ENCODE results near the gene ALDH3A1. TPM values are rescaled to one million over a fixed set of nuclear protein-coding genes. Genes with fewer than 3 reads are reported as not detected.

ALDH3A1 gene
- total and polyA plus RNA-seq, 9 of the 15 experiments (the other 6 are each of a cell fraction or from before 2014, with no cell fraction given), result not detected

DNA sequence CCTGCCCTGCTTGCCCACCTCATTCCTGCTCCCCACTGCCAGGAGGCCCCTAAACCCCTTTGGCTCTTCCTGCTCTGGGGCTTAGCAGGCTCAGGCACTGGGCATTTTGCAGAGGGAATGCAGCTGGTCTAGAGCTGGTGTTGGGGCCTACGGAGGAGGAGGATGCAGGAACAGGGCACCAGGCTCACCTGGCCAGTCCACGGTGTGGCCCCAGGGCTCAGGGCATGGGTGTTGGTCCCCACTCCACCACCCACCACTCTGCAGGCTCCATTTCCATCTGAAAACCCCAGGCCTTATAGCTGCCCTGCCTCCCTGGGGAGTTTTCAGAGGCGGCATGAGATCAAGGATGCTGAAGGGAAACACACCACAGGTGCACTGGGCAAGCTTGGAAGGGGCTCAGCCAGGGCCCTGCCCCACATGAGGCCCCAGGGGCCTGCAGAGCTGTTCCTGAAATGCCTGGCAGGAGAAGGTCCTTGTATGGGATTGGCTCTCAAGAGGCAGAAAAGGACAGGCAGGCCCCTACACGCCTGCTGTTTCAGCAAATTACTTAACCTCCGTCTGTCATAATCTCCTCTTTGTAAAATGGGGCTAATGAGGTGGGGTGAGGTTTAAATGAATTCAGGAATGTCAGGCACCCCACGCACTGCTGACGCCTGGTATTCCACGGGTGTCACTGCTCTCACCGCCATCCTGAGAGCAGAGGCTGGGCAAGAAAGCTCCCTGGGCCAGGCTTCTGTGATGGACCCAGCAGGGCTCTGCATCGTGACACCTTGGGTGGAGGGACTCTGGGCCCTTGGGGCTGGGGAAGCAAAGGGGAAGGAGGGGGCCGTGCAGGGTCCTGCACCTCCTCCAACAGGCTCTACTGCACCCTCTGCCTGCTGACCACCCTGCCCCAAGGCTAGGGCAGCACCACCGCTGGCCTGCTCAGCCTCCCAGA is 41.0 kb downstream of the ALDH3A1 start:
- H3K36me3 ChIP-seq (ENCODE audit: control insufficient read depth, insufficient read depth, low read length), result no peaks in the 10 kb centered on the region
- no peak overlapping the region for H3K9ac ChIP-seq (ENCODE audit: insufficient read depth in 1 of 2, low read depth in 2 of 2, low read length in 2 of 2)
- H3K27ac ChIP-seq (ENCODE audit: extremely low read depth, low read depth, low read length), result no peak overlapping the region
- CTCF ChIA-PET (ENCODE audit: low intra/inter-chr PET ratio), result no interaction called here
- 0% methylated on average over 10 of the region's 12 CpGs for WGBS (ENCODE audit: insufficient coverage, low coverage, missing lambda C conversion rate)
- H3K4me1 ChIP-seq (replicated peaks in 1 of 2; ENCODE audit: control insufficient read depth in 2 of 2, insufficient read depth in 2 of 2, low read length in 2 of 2), result 0 out of 5 replicates have a peak, but pooled peaks cover 0 to 3% of the 10 kb centered on the region in 2 experiments
- no peaks in the 10 kb centered on the region for H3K79me2 ChIP-seq (ENCODE audit: control insufficient read depth, insufficient read depth, low read length)
- no peak overlapping the region for H3K4me3 ChIP-seq
- no peaks in the 10 kb centered on the region; the same call in 1 of the 2 replicates for H4K20me1 ChIP-seq (replicated peaks; ENCODE audit: control insufficient read depth, insufficient read depth, low read length)
- ATAC-seq, result no peak
- POLR2A ChIA-PET, result interaction anchor here (0.5 to 0.7 kb wide), 2 partner anchors 205 to 207 kb away, joined by 3 read pairs; no protein-coding TSS in a partner anchor
- no peaks in the 10 kb centered on the region for H3K9me1 ChIP-seq (ENCODE audit: control insufficient read depth, insufficient read depth, low read length)
- intact Hi-C loops (cut with micrococcal nuclease) (no loop called here), in situ Hi-C loops (cut with MboI) (no loop called here)
- no peak overlapping the region for H3K4me2 ChIP-seq (ENCODE audit: insufficient read depth, low read length)
- no peak for FAIRE-seq
- peak in 1 of 4 experiments; percentile 1 for DNase-seq (ENCODE audit: extremely low read depth in 1 of 4, low spot score in 3 of 4)
- peaks cover 0 to 13% of the 10 kb centered on the region in 2 experiments; a peak in 1 of 5 replicates for H3K27me3 ChIP-seq (ENCODE audit: control insufficient read depth in 2 of 2, insufficient read depth in 2 of 2, low read length in 2 of 2)
- no peaks in the 10 kb centered on the region for H3K9me3 ChIP-seq (replicated peaks; ENCODE audit: control insufficient read depth, insufficient read depth, low read depth, low read length)
- H2AFZ ChIP-seq (ENCODE audit: low read depth, low read length), result no peak overlapping the region
- TF ChIP-seq, protein P1, sequence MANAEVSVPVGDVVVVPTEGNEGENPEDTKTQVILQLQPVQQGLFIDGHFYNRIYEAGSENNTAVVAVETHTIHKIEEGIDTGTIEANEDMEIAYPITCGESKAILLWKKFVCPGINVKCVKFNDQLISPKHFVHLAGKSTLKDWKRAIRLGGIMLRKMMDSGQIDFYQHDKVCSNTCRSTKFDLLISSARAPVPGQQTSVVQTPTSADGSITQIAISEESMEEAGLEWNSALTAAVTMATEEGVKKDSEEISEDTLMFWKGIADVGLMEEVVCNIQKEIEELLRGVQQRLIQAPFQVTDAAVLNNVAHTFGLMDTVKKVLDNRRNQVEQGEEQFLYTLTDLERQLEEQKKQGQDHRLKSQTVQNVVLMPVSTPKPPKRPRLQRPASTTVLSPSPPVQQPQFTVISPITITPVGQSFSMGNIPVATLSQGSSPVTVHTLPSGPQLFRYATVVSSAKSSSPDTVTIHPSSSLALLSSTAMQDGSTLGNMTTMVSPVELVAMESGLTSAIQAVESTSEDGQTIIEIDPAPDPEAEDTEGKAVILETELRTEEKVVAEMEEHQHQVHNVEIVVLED (CRISPR knock-in tag; IDR thresholded peaks at IDR 0.05), result no peak
- TF ChIP-seq BRD9 (IDR thresholded peaks at IDR 0.05; ENCODE audit: low read depth, partially characterized antibody) (no peak), SRSF7 (optimal IDR thresholded peaks at IDR 0.05; ENCODE audit: low read depth, low read length) (no peak), ZNF12 (CRISPR knock-in tag; IDR thresholded peaks at IDR 0.05) (no peak), LEF1 (IDR thresholded peaks at IDR 0.05) (no peak), STAT5A (IDR thresholded peaks at IDR 0.05; ENCODE audit: borderline replicate concordance, low read length) (no peak), ZNF224 (CRISPR knock-in tag; IDR thresholded peaks at IDR 0.05) (no peak), ZNF174 (CRISPR knock-in tag; IDR thresholded peaks at IDR 0.05) (no peak), CREB1 (IDR thresholded peaks at IDR 0.05) (no peak), CREB1 (CRISPR knock-in tag; IDR thresholded peaks at IDR 0.05) (no peak), MAFG (tag; conservative IDR thresholded peaks at IDR 0.05) (no peak), XRCC4 (IDR thresholded peaks at IDR 0.05; ENCODE audit: extremely low read depth, insufficient read depth, insufficient read length) (no peak), ZNF644 (tag; IDR thresholded peaks at IDR 0.05; ENCODE audit: low read depth) (no peak), HDAC6 (IDR thresholded peaks at IDR 0.05; ENCODE audit: low read depth, low read length) (no peak), BRD4 (IDR thresholded peaks at IDR 0.05) (no peak), TARDBP (IDR thresholded peaks at IDR 0.05) (no peak), JUNB (CRISPR knock-in tag; conservative IDR thresholded peaks at IDR 0.05) (no peak), KAT8 (IDR thresholded peaks at IDR 0.05; ENCODE audit: low read depth) (no peak)
- TF ChIP-seq, protein P2, sequence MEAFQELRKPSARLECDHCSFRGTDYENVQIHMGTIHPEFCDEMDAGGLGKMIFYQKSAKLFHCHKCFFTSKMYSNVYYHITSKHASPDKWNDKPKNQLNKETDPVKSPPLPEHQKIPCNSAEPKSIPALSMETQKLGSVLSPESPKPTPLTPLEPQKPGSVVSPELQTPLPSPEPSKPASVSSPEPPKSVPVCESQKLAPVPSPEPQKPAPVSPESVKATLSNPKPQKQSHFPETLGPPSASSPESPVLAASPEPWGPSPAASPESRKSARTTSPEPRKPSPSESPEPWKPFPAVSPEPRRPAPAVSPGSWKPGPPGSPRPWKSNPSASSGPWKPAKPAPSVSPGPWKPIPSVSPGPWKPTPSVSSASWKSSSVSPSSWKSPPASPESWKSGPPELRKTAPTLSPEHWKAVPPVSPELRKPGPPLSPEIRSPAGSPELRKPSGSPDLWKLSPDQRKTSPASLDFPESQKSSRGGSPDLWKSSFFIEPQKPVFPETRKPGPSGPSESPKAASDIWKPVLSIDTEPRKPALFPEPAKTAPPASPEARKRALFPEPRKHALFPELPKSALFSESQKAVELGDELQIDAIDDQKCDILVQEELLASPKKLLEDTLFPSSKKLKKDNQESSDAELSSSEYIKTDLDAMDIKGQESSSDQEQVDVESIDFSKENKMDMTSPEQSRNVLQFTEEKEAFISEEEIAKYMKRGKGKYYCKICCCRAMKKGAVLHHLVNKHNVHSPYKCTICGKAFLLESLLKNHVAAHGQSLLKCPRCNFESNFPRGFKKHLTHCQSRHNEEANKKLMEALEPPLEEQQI (IDR thresholded peaks at IDR 0.05), result no peak
- TF ChIP-seq, protein P3, sequence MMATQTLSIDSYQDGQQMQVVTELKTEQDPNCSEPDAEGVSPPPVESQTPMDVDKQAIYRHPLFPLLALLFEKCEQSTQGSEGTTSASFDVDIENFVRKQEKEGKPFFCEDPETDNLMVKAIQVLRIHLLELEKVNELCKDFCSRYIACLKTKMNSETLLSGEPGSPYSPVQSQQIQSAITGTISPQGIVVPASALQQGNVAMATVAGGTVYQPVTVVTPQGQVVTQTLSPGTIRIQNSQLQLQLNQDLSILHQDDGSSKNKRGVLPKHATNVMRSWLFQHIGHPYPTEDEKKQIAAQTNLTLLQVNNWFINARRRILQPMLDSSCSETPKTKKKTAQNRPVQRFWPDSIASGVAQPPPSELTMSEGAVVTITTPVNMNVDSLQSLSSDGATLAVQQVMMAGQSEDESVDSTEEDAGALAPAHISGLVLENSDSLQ (IDR thresholded peaks at IDR 0.05), result no peak
- BruUV-seq (replicated peaks), result no TSS peak

Data from K562 (cell line).